NCI-H748 (cell line): Measurements from ENCODE around the gene HOMER1.
"Not testable (repeated sequence)": the region's sequence is repeated elsewhere in the genome, so short reads cannot be mapped to it uniquely, and the experiment has no call there.

Experiments
- DNase-seq: peaks from one replicate; lab custom pipeline; 2025; ENCODE audit not compliant: unreplicated experiment; lab: John Stamatoyannopoulos, UW

HOMER1 gene

DNA sequence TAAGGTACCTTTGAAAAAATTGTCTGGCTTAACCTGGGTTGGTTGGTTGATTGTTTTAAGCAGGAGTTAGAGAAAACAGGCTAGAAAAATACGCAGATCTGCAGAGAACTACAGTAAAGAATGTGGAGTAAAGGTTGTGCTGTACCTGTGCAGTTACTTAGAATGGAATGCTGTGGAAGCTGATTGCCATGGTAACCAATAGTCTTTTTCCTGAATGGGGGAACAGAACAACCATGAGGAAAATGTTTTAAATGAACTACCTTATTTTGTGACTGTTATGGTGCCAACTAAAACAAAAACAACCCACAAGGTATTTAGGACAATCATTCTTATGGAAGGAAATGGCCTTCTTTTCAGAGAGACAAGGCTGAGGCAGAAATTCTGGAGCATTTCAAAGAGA, 4.8 kb upstream of the HOMER1 start:
- no peak for DNase-seq

- no peak for DNase-seq
Observed at GRCh38 chr5:79517601-79518000, 3.7 kb upstream of the HOMER1 start.

- DNase-seq: no peak
Observed at GRCh38 chr5:79516986-79517385, 3.1 kb upstream of the HOMER1 start.

- DNase-seq: not testable (repeated sequence)
Observed at GRCh38 chr5:79516331-79516730, 2.4 kb upstream of the HOMER1 start.

GRCh38 chr5:79514391-79515105, 614 bp upstream of the HOMER1 start:
- DNase-seq: peak; percentile 98

DNA sequence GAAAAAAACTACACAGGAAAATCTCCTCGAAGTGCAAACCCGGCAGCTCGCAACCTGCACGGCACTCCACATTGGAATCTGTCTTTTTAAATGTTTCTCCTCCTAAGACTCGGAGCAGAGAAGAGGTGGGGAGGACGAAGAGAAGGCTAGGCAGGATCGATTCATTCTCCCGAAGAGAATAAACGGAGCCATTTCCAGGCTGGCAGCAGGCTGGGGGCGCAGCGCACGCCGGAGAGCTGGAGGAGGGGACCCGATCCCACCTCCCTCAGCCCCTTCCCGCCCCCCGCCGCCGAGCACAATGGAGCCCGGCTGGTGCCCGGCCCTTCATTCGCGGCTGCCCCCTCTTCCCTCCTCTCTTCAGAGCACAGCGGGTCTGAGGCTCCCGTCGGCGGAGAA, 628 bp downstream of the HOMER1 start:
- no peak for DNase-seq

DNA sequence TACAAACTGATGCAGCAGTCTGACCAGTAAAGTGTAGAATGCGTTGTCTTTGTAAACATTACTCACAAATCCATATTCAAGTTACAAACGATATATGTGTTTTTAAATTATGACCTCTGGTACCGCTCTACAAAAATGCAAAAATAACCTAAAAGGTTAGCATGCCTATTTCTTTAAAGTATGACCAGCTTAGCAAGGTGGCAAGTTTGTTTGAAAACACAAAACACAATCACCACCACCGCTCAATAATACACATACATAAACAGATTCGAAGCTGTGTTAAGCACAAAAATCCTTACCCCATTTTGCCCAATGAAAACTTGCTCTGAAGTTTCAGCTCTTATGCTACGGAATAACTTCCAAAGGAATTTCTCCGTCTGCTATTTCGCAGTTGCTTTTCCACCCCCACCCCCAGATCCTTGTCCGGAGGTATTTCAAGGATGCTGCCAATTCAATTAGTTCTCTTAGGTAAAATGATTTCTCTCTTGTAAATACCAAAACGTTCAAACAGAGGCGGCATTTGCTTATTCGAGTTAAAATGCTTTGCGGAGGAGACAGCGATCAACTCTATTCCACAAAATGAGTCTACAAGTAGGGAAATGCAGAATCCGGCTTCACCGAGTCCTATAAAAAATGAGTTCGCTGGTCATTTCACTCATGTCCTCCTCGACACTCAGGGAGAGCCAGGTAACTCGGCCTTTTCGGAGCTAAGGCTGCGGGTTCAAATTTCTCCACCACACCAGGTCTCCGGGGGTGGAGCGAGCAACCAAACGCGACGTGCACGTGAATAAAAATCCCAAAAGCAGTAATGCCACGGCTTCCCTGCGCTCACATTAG, 1.2 kb downstream of the HOMER1 start:
- peak; percentile 58 for DNase-seq

DNA sequence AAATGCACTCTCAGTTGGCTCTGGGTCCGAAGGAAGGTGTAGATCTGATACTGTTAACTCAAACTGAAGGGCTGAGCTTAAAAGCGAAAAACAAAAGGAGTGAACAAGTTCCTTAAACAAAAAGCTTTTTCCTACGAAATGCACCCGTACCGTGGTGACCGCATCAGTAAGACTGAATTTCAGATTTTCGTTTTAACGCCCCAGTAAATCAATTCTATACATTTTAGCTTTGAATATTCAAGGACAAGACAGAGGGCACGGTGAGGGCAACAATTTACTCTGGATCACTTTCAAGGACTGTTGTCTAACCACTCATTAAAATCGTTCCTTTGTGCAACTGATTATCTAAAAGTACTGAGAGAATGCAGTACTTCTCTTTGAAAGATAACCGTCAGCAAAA, 1.9 kb downstream of the HOMER1 start:
- peak; percentile 13 for DNase-seq

DNA sequence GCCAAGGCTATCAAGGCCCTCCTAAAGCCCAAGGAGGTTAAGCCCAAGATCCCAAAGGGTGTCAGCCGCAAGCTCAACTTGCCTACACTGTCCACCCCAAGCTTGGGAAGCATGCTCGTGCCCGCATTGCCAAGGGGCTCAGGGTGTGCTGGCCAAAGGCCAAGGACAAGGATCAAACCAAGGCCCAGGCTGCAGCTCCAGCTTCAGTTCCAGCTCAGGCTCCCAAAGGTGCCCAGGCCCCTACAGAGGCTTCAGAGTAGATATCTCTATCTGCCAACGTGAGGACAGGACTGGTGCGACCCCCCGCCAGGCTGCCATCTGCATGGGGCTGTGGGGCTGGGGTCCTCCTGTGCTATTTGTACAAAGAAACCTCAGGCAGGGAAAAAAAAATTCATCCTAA, 3.3 kb downstream of the HOMER1 start:
- no peak for DNase-seq

DNA sequence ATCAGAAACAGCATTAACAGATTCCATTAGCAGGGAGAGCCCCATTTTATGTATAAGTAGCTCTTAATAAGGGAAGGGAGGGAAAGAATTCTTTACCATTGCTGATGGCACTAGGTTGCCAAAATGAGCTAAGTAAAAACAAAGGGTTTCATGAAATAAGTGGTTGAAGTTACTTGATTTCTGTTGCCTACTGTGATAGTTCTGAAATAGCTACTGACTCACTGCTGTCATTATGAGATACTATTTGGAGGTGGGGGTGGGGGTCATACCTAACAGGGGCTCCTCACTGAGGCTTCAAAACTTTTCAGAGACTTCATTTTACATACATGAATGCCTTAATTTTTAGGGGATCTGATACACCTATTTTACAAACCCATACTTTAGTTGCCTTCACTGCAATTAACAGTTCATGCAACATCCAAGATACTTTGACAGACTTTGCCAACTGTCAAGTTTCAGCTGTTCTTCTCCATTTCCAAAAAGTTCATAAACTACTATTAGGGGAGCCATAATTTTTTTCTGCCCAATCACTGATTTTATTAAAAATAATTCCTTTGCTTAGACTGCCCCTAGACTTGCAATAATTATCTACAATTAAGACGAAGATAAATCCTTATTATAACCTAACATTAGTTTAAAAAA, 4.6 kb downstream of the HOMER1 start:
- no peak for DNase-seq

DNA sequence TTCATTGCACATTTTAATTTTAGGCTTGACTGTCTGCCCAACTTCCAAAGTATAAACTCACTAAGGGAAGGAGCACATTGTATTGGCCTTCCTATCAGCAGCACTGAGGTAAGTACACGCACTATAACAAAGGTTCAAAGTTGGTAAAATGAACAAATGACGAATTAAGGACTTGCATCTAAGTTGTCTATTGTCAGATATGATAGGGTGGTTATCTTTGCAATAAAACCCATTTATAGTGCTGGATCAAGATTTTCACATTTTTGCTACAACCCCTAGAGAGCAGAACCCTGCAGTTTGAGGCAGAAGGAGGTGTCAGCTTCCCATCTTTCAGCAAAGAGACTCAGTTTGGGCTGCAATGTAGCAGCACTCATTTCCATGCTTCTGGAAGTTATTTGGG, 5.1 kb downstream of the HOMER1 start:
- no peak for DNase-seq

DNA sequence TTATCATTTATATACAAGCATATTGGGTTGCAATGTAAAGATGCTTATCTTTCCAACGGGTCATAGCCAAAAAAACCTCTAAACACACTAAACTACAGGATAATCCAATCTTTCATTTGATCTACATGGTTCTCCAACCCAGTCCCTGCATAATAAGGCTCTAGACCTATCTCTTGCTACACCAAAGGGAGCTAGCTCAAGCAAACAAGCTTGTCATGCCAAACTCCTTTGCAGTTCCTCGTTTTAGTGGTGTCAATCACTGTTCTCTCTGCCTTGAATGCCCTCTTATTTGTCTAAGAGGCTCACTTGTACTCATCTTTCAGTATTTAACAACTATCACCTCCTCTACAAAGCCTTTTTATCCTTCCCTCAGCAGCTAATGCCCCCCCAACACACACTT, 5.6 kb downstream of the HOMER1 start:
- peak; percentile 9 for DNase-seq

GRCh38 chr5:79507251-79508205, 6.4 kb downstream of the HOMER1 start:
- DNase-seq: no peak

DNA sequence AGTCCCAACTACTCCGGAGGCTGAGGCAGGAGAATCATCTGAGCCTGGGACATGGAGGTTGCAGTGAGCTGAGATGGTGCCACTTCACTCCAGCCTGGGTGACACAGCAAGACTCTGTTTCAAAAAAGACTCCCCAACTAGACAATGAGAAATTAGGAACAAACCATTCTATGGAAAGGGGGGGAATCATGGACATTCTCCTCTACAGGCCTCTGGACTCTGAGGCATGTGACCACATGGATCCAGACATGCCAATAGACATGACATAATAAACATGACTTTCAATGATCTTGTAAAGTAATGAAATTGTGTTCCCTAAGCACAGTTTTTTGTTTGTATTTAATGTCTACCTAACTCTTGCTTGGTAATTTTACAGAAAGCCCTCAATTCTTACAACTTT, 8.8 kb downstream of the HOMER1 start:
- DNase-seq: no peak

GRCh38 chr5:79503794-79504495, 10.0 kb downstream of the HOMER1 start:
- DNase-seq: no peak

DNA sequence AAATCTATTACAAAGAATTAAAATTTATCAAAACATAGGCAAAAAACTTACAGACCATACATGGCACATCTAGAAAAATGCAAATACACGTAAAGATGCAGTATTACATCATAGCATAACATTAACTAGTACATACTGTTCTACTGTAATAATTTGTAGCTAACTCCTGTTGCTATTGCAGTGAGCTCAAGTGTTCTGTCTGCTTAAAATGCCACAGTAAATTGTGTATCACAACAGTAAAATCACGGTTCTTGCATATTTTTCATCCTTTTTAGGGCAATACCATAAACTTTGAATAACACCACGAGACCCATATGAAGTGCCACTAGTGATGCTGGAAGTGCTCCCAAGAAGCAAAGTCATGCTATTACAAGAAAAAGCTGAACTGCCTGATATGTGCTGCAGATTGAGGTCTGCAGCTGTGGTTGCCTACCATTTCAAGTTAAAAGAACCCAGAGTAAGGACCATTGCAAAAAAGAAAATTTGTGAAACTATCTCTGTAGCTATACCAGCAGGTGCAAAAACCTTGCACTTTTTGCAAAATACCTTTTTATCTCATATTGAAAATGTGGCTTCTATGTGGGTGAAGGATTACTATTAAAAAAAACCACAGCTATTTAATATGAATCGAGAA, 14.2 kb downstream of the HOMER1 start:
- no peak for DNase-seq

- DNase-seq: peak; percentile 83
Observed at GRCh38 chr5:79495311-79495710, 18.6 kb downstream of the HOMER1 start.

GRCh38 chr5:79493596-79494345, 20.2 kb downstream of the HOMER1 start:
- DNase-seq: no peak

DNA sequence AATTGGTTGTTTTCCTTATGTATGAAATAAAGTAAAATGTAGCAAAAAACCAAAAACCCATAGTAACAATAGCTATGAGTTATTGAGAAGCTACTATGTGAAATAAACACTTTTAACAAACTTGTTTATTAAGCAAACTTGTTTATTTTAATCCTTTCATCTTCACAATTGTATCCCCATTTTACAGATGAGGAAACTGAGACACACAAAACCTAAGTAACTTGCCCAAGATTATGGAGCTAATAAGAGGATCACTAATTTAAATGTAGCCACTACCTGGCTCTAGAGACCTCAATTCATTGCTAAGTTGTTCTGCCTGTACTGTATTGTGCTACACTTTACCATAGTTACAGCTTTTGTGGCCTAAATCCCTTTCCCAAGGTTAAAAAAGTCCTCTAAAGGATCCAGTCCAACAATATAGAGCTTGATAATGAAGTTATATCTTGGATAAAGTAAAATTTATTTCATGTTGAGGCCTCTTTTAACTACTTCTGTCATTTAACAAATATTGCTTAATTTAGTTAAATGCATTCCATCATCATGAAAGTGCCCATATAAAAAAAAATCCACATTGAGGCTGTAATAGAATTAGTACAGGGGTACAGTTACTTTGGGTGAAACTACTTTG, 22.1 kb downstream of the HOMER1 start:
- DNase-seq: no peak
